ENCODE data around the gene COL9A3. TPM values are rescaled to one million over a fixed set of nuclear protein-coding genes. Genes with fewer than 3 reads are reported as not detected.
A peak's percentile ranks its signal among the peaks of the same experiment; 100 is the strongest.

COL9A3 gene
- total RNA-seq, 1 donor from 2014 or later, result 10.5 TPM

- Histone ChIP-seq H4K20me1 (ENCODE audit: low read depth) (peaks cover 37% of the 10 kb centered on the region), H3K4me3 (peak overlapping the region; percentile 83), H3F3A (ENCODE audit: low read depth) (peaks cover 38% of the 10 kb centered on the region), H3K4me1 (peaks cover 13% of the 10 kb centered on the region), H3K9me3 (ENCODE audit: low read depth) (no peaks in the 10 kb centered on the region), H2AFZ (replicated peaks) (no peak overlapping the region), H3K27ac (no peak overlapping the region), H3K79me2 (ENCODE audit: low read depth) (no peaks in the 10 kb centered on the region), H3K4me2 (peak overlapping the region; percentile 87), H3K27me3 (peaks cover 22% of the 10 kb centered on the region), H3K36me3 (no peaks in the 10 kb centered on the region), H3K9ac (no peak overlapping the region)
- Mint-ChIP-seq H3K36me3 (no peaks in the 10 kb centered on the region), H3K9me3 (no peaks in the 10 kb centered on the region), H3K27ac (no peak overlapping the region), H3K27me3 (ENCODE audit: insufficient read depth, low read depth) (peaks cover 17% of the 10 kb centered on the region), H3K4me3 (peak overlapping the region; percentile 85), H3K4me1 (peaks cover 28% of the 10 kb centered on the region)
- TF ChIP-seq CTCF (IDR thresholded peaks at IDR 0.05), result no peak
- TF ChIP-seq EZH2 (IDR thresholded peaks at IDR 0.05), result no peak
- TF ChIP-seq EZH2phosphoT487 (IDR thresholded peaks at IDR 0.05), result no peak
- no peak for DNase-seq (ENCODE audit: low spot score)
Measured at GRCh38 chr20:62806383-62807050, 10.3 kb upstream of the COL9A3 start.

GRCh38 chr20:62807444-62808210 is 9.2 kb upstream of the COL9A3 start:
- Histone ChIP-seq H3K27ac (no peak overlapping the region), H3K27me3 (peaks cover 22% of the 10 kb centered on the region), H2AFZ (replicated peaks) (no peak overlapping the region), H3K4me2 (no peak overlapping the region), H4K20me1 (ENCODE audit: low read depth) (peaks cover 37% of the 10 kb centered on the region), H3K36me3 (no peaks in the 10 kb centered on the region), H3K9me3 (ENCODE audit: low read depth) (no peaks in the 10 kb centered on the region), H3K4me3 (no peak overlapping the region), H3K79me2 (ENCODE audit: low read depth) (no peaks in the 10 kb centered on the region), H3K9ac (no peak overlapping the region), H3F3A (ENCODE audit: low read depth) (peaks cover 29% of the 10 kb centered on the region), H3K4me1 (peaks cover 13% of the 10 kb centered on the region)
- Mint-ChIP-seq H3K27ac (no peak overlapping the region), H3K4me1 (peaks cover 25% of the 10 kb centered on the region), H3K4me3 (peak overlapping the region; percentile 55), H3K9me3 (no peaks in the 10 kb centered on the region), H3K36me3 (peaks cover 3% of the 10 kb centered on the region), H3K27me3 (ENCODE audit: insufficient read depth, low read depth) (peaks cover 15% of the 10 kb centered on the region)
- TF ChIP-seq EZH2phosphoT487 (IDR thresholded peaks at IDR 0.05) (no peak), EZH2 (IDR thresholded peaks at IDR 0.05) (no peak), CTCF (IDR thresholded peaks at IDR 0.05) (no peak)
- DNase-seq (ENCODE audit: low spot score), result no peak

GRCh38 chr20:62808211-62808865 is 8.5 kb upstream of the COL9A3 start:
- Histone ChIP-seq H3K79me2 (ENCODE audit: low read depth) (no peaks in the 10 kb centered on the region), H3F3A (ENCODE audit: low read depth) (peaks cover 23% of the 10 kb centered on the region), H2AFZ (replicated peaks) (no peak overlapping the region), H3K27me3 (peaks cover 17% of the 10 kb centered on the region), H3K36me3 (no peaks in the 10 kb centered on the region), H3K4me1 (peaks cover 13% of the 10 kb centered on the region), H3K4me2 (no peak overlapping the region), H3K9me3 (ENCODE audit: low read depth) (no peaks in the 10 kb centered on the region), H3K9ac (no peak overlapping the region), H3K4me3 (no peak overlapping the region), H3K27ac (no peak overlapping the region), H4K20me1 (ENCODE audit: low read depth) (peaks cover 37% of the 10 kb centered on the region)
- Mint-ChIP-seq H3K9me3 (no peaks in the 10 kb centered on the region), H3K36me3 (peaks cover 3% of the 10 kb centered on the region), H3K4me3 (peak overlapping the region; percentile 24), H3K27ac (no peak overlapping the region), H3K4me1 (peaks cover 18% of the 10 kb centered on the region), H3K27me3 (ENCODE audit: insufficient read depth, low read depth) (peaks cover 11% of the 10 kb centered on the region)
- no peak for TF ChIP-seq EZH2 (IDR thresholded peaks at IDR 0.05)
- peak; percentile 93 for TF ChIP-seq CTCF (IDR thresholded peaks at IDR 0.05)
- TF ChIP-seq EZH2phosphoT487 (IDR thresholded peaks at IDR 0.05), result no peak
- peak; percentile 82 for DNase-seq (ENCODE audit: low spot score)

Measured in neural progenitor cell (in vitro differentiated cells).